K562 (cell line): ENCODE results near the gene TNFAIP8L1. TPM values are rescaled to one million over a fixed set of nuclear protein-coding genes. Genes with fewer than 3 reads are reported as not detected.

Source experiments
- CHD7 ChIP-seq: fragments of 200-600 bp; sonication (generic); IDR thresholded peaks from one replicate; pipeline ENCODE4 v1.6.1; 2012; ENCODE audit warnings: mild to moderate bottlenecking, low read depth, low read length, inconsistent platforms
- CLOCK ChIP-seq: fragments of 250-450 bp; sonication (Bioruptor Pico); IDR thresholded peaks from 2 replicates; pipeline ENCODE4 v1.4.0; 2020; ENCODE audit warnings: mild to moderate bottlenecking, moderate library complexity, borderline replicate concordance
- CREB1 ChIP-seq, 2 experiments: sonication (generic) in 1 of 2; formaldehyde crosslinking in 1 of 2; IDR thresholded peaks; 2 replicates each; pipeline versions ENCODE4 v1.6.1 to v1.8.0; 2012 to 2022; ENCODE audit warnings: inconsistent platforms in 1 of 2, mild to moderate bottlenecking in 1 of 2, missing genetic modification reagents in 1 of 2, moderate library complexity in 1 of 2
- ESRRB ChIP-seq: fragments of 250-450 bp; sonication (Bioruptor Pico); IDR thresholded peaks from 2 replicates; pipeline ENCODE4 v1.5.0; 2020; ENCODE audit warnings: mild to moderate bottlenecking, moderate library complexity, borderline replicate concordance
- JUN ChIP-seq, 2 experiments: sonication (generic) in 1 of 2; formaldehyde crosslinking in 1 of 2; IDR thresholded peaks; 2 replicates each; pipeline versions ENCODE4 v1.6.1 to v1.8.0; 2012 to 2022; ENCODE audit warnings: borderline replicate concordance in 2 of 2, mild to moderate bottlenecking in 2 of 2, improper control_type of control experiment in 1 of 2, low read depth in 1 of 2, low read length in 1 of 2, missing genetic modification reagents in 1 of 2
- POLR3G ChIP-seq: IDR thresholded peaks from 2 replicates; pipeline ENCODE4 v1.6.1; 2011; ENCODE audit not compliant: insufficient read length, insufficient replicate concordance; ENCODE audit errors: extremely low read depth
- PTTG1 ChIP-seq: fragments of 450-650 bp; IDR thresholded peaks from 2 replicates; pipeline ENCODE4 v1.6.1; 2016; ENCODE audit warnings: low read depth, mild to moderate bottlenecking, missing genetic modification characterization, missing compliant biosample characterization
- STAT5B ChIP-seq: fragments of 250-450 bp; sonication (Bioruptor Pico); IDR thresholded peaks from 2 replicates; pipeline ENCODE4 v1.8.0; 2021; ENCODE audit warnings: mild to moderate bottlenecking, inconsistent platforms
- ZFP36 ChIP-seq: fragments of 150-350 bp; IDR thresholded peaks from 2 replicates; pipeline ENCODE4 v1.6.1; 2018; ENCODE audit warnings: low read length, low read depth; ENCODE audit not compliant: partially characterized antibody
- ZNF75A ChIP-seq: fragments of 450-650 bp; formaldehyde crosslinking; IDR thresholded peaks from 2 replicates; pipeline ENCODE4 v1.4.0; 2020; ENCODE audit warnings: mild to moderate bottlenecking
- polyA plus RNA-seq, 8 experiments: library from polyadenylated mRNA; depleted of rRNA in 4 of 8; stranded (reverse) in 5 of 8; unstranded in 3 of 8; fragments of >200 nt; fragmentation: Nextera tagmentation in 2 of 8; fragmentation: Illumina TruSeq in 1 of 8; extraction: Ambion mirVana in 2 of 8; extraction: Trizol in 1 of 8; gene quantifications; 2 replicates each; pipeline versions ENCODE4 v1.2.1 to v1.2.3, GENCODE V29; 2011 to 2014; ENCODE audit warnings: inconsistent platforms in 1 of 8, missing spikeins in 1 of 8
- total RNA-seq, 7 experiments: library from RNA; depleted of rRNA in 6 of 7; stranded (reverse); fragments of >200 nt in 6 of 7; fragmentation: Illumina TruSeq in 2 of 7; extraction: Trizol in 2 of 7; gene quantifications; 2 replicates each; pipeline versions ENCODE4 v1.2.1 to v1.2.3, GENCODE V29; 2011 to 2021; ENCODE audit warnings: low replicate concordance in 1 of 7

TNFAIP8L1 gene
- total and polyA plus RNA-seq, 9 of the 15 experiments (the other 6 are each of a cell fraction or from before 2014, with no cell fraction given): 0.69 to 9.3 (median 4.9) TPM

- TF ChIP-seq ZFP36 (peak; percentile 91), PTTG1 (no peak), JUN (IDR thresholded peaks at IDR 0.05; ENCODE audit: borderline replicate concordance, low read depth, low read length) (0 out of 2 replicates have a peak, but pooled peaks have one; percentile 6), JUN (CRISPR knock-in tag; IDR thresholded peaks at IDR 0.05; ENCODE audit: borderline replicate concordance) (no peak), POLR3G (no peak), ZNF75A (CRISPR knock-in tag) (no peak), CLOCK (CRISPR knock-in tag) (no peak), CREB1 (IDR thresholded peaks at IDR 0.05) (no peak; the same call in 1 of the 2 replicates), CREB1 (CRISPR knock-in tag; IDR thresholded peaks at IDR 0.05) (peak; percentile 41; the same call in 1 of the 2 replicates), STAT5B (CRISPR knock-in tag) (no peak), CHD7 (no peak), ESRRB (no peak)
Measured at GRCh38 chr19:4589579-4590410, 49.5 kb upstream of the TNFAIP8L1 start (continued).
